Liver (tissue), 9 donors: Measurements from ENCODE around the gene CREG2. TPM values are rescaled to one million over a fixed set of nuclear protein-coding genes. Genes with fewer than 3 reads are reported as not detected.

Experiments
- DNase-seq: peaks from one replicate; pipeline ENCODE4 v3.0.0-alpha.2; 2017; ENCODE audit warnings: low spot score
- H3K27ac ChIP-seq, 2 donors: one replicate each; pipeline ENCODE4 v1.7.0; 2013; ENCODE audit warnings: inconsistent platforms in 2 of 2, low read length in 2 of 2, control low read depth in 1 of 2, low read depth in 1 of 2, mild to moderate bottlenecking in 1 of 2
- H3K27me3 ChIP-seq, 4 donors: one replicate each; pipeline versions ENCODE4 v1.6.1 to v1.7.0; 2013; ENCODE audit warnings: low read length in 3 of 4, inconsistent platforms in 1 of 4, mild to moderate bottlenecking in 1 of 4, moderate library complexity in 1 of 4; ENCODE audit not compliant: control insufficient read depth in 4 of 4, insufficient read depth in 4 of 4
- H3K36me3 ChIP-seq, 4 donors: one replicate each; pipeline versions ENCODE4 v1.6.1 to v1.7.0; 2013; ENCODE audit warnings: low read length in 3 of 4, mild to moderate bottlenecking in 3 of 4, low read depth in 1 of 4, moderate library complexity in 1 of 4; ENCODE audit not compliant: control insufficient read depth in 4 of 4, insufficient read depth in 3 of 4
- H3K4me1 ChIP-seq, 4 donors: one replicate each; pipeline versions ENCODE4 v1.6.1 to v1.7.0; 2013; ENCODE audit warnings: low read length in 3 of 4, mild to moderate bottlenecking in 3 of 4, moderate library complexity in 1 of 4; ENCODE audit not compliant: control insufficient read depth in 4 of 4, insufficient read depth in 4 of 4
- H3K4me3 ChIP-seq, 3 donors: one replicate each; pipeline versions ENCODE4 v1.6.1 to v1.7.0; 2013; ENCODE audit warnings: low read length in 3 of 3, control low read depth in 1 of 3, low read depth in 1 of 3, mild to moderate bottlenecking in 1 of 3
- H3K9ac ChIP-seq, 2 donors: one replicate each; pipeline ENCODE4 v1.7.0; 2013; ENCODE audit warnings: low read length in 2 of 2, mild to moderate bottlenecking in 2 of 2, moderate library complexity in 2 of 2, control low read depth in 1 of 2, low read depth in 1 of 2
- H3K9me3 ChIP-seq, 4 donors: one replicate each; pipeline versions ENCODE4 v1.6.1 to v1.7.0; 2013; ENCODE audit warnings: low read length in 3 of 4; ENCODE audit not compliant: control insufficient read depth in 4 of 4
- CTCF ChIP-seq: fragments of 150-350 bp; IDR thresholded peaks from 2 replicates; pipeline ENCODE4 v1.5.1; 2017; ENCODE audit warnings: improper control_type of control experiment, low read depth, low read length; ENCODE audit not compliant: missing input control
- EGR1 ChIP-seq, 2 donors: IDR thresholded peaks; 2 replicates each; pipeline ENCODE4 v1.6.1; 2016 to 2018; ENCODE audit warnings: antibody characterized with exemption in 2 of 2, low read depth in 2 of 2
- FOXA1 ChIP-seq: IDR thresholded peaks from 2 replicates; pipeline ENCODE4 v1.6.1; 2016; ENCODE audit warnings: antibody characterized with exemption
- FOXA2 ChIP-seq: IDR thresholded peaks from 2 replicates; pipeline ENCODE4 v1.6.1; 2016; ENCODE audit warnings: antibody characterized with exemption
- GABPA ChIP-seq, 2 donors: IDR thresholded peaks in 1 of 2; conservative IDR thresholded peaks in 1 of 2; 2 replicates each; pipeline ENCODE4 v1.6.1; 2016; ENCODE audit warnings: antibody characterized with exemption in 2 of 2, mild to moderate bottlenecking in 1 of 2, moderate library complexity in 1 of 2
- HNF4A ChIP-seq, 2 donors: conservative IDR thresholded peaks; 2 replicates each; pipeline ENCODE4 v1.6.1; 2016; ENCODE audit warnings: antibody characterized with exemption in 2 of 2, mild to moderate bottlenecking in 2 of 2
- JUND ChIP-seq, 2 donors: IDR thresholded peaks; 2 replicates each; pipeline ENCODE4 v1.6.1; 2016; ENCODE audit warnings: antibody characterized with exemption in 2 of 2
- MAX ChIP-seq: IDR thresholded peaks from 2 replicates; pipeline ENCODE4 v1.6.1; 2016; ENCODE audit warnings: antibody characterized with exemption
- NR2F2 ChIP-seq: IDR thresholded peaks from 2 replicates; pipeline ENCODE4 v1.6.1; 2016; ENCODE audit warnings: antibody characterized with exemption
- RAD21 ChIP-seq, 2 donors: IDR thresholded peaks; 2 replicates each; pipeline ENCODE4 v1.6.1; 2016; ENCODE audit warnings: antibody characterized with exemption in 2 of 2, mild to moderate bottlenecking in 2 of 2
- RXRA ChIP-seq, 2 donors: IDR thresholded peaks; 2 replicates each; pipeline ENCODE4 v1.6.1; 2017 to 2018; ENCODE audit warnings: antibody characterized with exemption in 2 of 2, mild to moderate bottlenecking in 1 of 2
- SP1 ChIP-seq: IDR thresholded peaks from 2 replicates; pipeline ENCODE4 v1.6.1; 2018; ENCODE audit warnings: antibody characterized with exemption, mild to moderate bottlenecking
- TAF1 ChIP-seq: conservative IDR thresholded peaks from 2 replicates; pipeline ENCODE4 v1.6.1; 2016; ENCODE audit warnings: antibody characterized with exemption, mild to moderate bottlenecking
- WGBS: extraction: QIAGEN DNeasy Blood & Tissue Kit; methylation state at CpG from one replicate; pipeline ENCODE4 v1.1.7; 2013; 5-methylcytosine and 5-hydroxymethylcytosine counted together
- polyA plus RNA-seq, 2 donors: library from polyadenylated mRNA; stranded (reverse) in 1 of 2; unstranded in 1 of 2; fragments of 200-250 nt in 1 of 2; fragments of >200 nt in 1 of 2; fragmentation: Nextera tagmentation in 1 of 2; extraction: Ambion mirVana in 1 of 2; gene quantifications; one replicate each; pipeline versions ENCODE4 v1.2.1 to v1.2.3, GENCODE V29; 2013 to 2015
- total RNA-seq, 2 donors: library from RNA; depleted of rRNA; stranded (reverse); fragments of >200 nt; gene quantifications; one replicate each; pipeline ENCODE4 v1.2.3, GENCODE V29; 2014
- TF ChIP-seq, protein P1 (sequence below): IDR thresholded peaks from 2 replicates; pipeline ENCODE4 v1.6.1; 2016; ENCODE audit warnings: antibody characterized with exemption, mild to moderate bottlenecking
- TF ChIP-seq, protein P2 (sequence below): IDR thresholded peaks from 2 replicates; pipeline ENCODE4 v1.6.1; 2016; ENCODE audit warnings: antibody characterized with exemption
- TF ChIP-seq, protein P3 (sequence below): IDR thresholded peaks from 2 replicates; pipeline ENCODE4 v1.6.1; 2016; ENCODE audit warnings: antibody characterized with exemption
- donor health status: healthy.
- donor health status: healthy.
- donor health status: healthy.
- donor health status: healthy.
- donor health status: healthy.

CREG2 gene
- total and polyA plus RNA-seq, 4 donors: 0.05 TPM; not detected in 3

GRCh38 chr2:101415220-101415619 is 27.9 kb upstream of the CREG2 start:
- WGBS: 96% methylated on average over 2 of the region's 2 CpGs
- H3K4me1 ChIP-seq: no peaks in the 10 kb centered on the region
- TF ChIP-seq HNF4A (conservative IDR thresholded peaks at IDR 0.05) (no peak), RAD21 (IDR thresholded peaks at IDR 0.05) (no peak)

DNA sequence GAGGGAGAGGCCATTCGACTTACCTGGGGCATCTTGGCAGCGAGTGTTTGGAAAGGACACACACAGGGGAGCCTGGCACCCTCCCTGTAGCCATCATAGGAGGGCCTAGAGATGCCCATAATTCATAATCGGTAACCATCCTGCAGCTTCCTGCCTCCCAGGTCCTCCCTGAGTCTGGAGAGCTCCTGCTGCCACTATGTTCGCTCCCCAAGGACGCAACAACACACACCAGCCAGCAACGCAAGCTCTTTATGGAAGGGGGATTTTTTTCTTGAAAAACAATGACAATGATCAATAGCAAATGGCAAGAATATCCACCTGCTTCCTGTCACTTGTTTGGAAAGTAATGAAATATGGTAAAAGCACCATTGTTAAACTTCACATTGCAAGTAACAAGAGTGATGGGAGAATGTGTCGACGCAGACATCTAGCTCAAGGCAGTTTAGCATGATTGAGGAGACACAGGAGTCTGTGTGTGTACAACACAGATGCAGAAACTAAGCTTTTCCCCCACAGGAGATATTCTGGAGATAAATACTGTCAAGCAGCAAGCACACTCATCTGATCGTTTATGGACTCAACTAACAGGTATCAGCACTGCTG is 24.9 kb upstream of the CREG2 start:
- no peak overlapping the region for H3K9ac ChIP-seq
- no peaks in the 10 kb centered on the region for H3K4me1 ChIP-seq
- no peaks in the 10 kb centered on the region for H3K27me3 ChIP-seq
- no peaks in the 10 kb centered on the region for H3K36me3 ChIP-seq
- WGBS: 91% methylated on average over 9 of the region's 9 CpGs
- no peaks in the 10 kb centered on the region for H3K9me3 ChIP-seq
- TF ChIP-seq MAX (no peak), HNF4A (conservative IDR thresholded peaks at IDR 0.05) (no peak)
- H3K4me3 ChIP-seq: no peak overlapping the region
- no peak for DNase-seq
- H3K27ac ChIP-seq: no peak overlapping the region

More at GRCh38 chr2:101415220-101415619, 27.9 kb upstream of the CREG2 start:
- Histone ChIP-seq H3K4me3 (no peak overlapping the region), H3K9me3 (no peaks in the 10 kb centered on the region), H3K27me3 (no peaks in the 10 kb centered on the region), H3K36me3 (no peaks in the 10 kb centered on the region), H3K27ac (no peak overlapping the region), H3K9ac (no peak overlapping the region)
- no peak for DNase-seq

GRCh38 chr2:101410746-101411145 is 23.4 kb upstream of the CREG2 start:
- no peaks in the 10 kb centered on the region for H3K27me3 ChIP-seq
- H3K36me3 ChIP-seq: no peaks in the 10 kb centered on the region
- no peak overlapping the region for H3K4me3 ChIP-seq
- no peak for DNase-seq
- TF ChIP-seq FOXA1: no peak
- no peak for TF ChIP-seq EGR1 (IDR thresholded peaks at IDR 0.05; ENCODE audit: low read depth in 2 of 2)
- no peak for TF ChIP-seq HNF4A (conservative IDR thresholded peaks at IDR 0.05)
- TF ChIP-seq FOXA2: no peak
- no peak for TF ChIP-seq TAF1
- TF ChIP-seq NR2F2: no peak
- no peak for TF ChIP-seq JUND (IDR thresholded peaks at IDR 0.05)
- no peak for TF ChIP-seq SP1
- TF ChIP-seq, protein P1, sequence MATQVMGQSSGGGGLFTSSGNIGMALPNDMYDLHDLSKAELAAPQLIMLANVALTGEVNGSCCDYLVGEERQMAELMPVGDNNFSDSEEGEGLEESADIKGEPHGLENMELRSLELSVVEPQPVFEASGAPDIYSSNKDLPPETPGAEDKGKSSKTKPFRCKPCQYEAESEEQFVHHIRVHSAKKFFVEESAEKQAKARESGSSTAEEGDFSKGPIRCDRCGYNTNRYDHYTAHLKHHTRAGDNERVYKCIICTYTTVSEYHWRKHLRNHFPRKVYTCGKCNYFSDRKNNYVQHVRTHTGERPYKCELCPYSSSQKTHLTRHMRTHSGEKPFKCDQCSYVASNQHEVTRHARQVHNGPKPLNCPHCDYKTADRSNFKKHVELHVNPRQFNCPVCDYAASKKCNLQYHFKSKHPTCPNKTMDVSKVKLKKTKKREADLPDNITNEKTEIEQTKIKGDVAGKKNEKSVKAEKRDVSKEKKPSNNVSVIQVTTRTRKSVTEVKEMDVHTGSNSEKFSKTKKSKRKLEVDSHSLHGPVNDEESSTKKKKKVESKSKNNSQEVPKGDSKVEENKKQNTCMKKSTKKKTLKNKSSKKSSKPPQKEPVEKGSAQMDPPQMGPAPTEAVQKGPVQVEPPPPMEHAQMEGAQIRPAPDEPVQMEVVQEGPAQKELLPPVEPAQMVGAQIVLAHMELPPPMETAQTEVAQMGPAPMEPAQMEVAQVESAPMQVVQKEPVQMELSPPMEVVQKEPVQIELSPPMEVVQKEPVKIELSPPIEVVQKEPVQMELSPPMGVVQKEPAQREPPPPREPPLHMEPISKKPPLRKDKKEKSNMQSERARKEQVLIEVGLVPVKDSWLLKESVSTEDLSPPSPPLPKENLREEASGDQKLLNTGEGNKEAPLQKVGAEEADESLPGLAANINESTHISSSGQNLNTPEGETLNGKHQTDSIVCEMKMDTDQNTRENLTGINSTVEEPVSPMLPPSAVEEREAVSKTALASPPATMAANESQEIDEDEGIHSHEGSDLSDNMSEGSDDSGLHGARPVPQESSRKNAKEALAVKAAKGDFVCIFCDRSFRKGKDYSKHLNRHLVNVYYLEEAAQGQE: no peak
- no peak for TF ChIP-seq MAX
- no peak for TF ChIP-seq RXRA (IDR thresholded peaks at IDR 0.05)
- TF ChIP-seq, protein P2, sequence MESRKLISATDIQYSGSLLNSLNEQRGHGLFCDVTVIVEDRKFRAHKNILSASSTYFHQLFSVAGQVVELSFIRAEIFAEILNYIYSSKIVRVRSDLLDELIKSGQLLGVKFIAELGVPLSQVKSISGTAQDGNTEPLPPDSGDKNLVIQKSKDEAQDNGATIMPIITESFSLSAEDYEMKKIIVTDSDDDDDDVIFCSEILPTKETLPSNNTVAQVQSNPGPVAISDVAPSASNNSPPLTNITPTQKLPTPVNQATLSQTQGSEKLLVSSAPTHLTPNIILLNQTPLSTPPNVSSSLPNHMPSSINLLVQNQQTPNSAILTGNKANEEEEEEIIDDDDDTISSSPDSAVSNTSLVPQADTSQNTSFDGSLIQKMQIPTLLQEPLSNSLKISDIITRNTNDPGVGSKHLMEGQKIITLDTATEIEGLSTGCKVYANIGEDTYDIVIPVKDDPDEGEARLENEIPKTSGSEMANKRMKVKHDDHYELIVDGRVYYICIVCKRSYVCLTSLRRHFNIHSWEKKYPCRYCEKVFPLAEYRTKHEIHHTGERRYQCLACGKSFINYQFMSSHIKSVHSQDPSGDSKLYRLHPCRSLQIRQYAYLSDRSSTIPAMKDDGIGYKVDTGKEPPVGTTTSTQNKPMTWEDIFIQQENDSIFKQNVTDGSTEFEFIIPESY: no peak
- TF ChIP-seq, protein P3, sequence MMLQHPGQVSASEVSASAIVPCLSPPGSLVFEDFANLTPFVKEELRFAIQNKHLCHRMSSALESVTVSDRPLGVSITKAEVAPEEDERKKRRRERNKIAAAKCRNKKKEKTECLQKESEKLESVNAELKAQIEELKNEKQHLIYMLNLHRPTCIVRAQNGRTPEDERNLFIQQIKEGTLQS: no peak
- TF ChIP-seq GABPA (IDR thresholded peaks at IDR 0.05 in 1 of 2, conservative IDR thresholded peaks at IDR 0.05 in 1 of 2): no peak
- TF ChIP-seq CTCF: no peak
- no peaks in the 10 kb centered on the region for H3K9me3 ChIP-seq
- H3K9ac ChIP-seq: no peak overlapping the region
- no peaks in the 10 kb centered on the region for H3K4me1 ChIP-seq
- no peak overlapping the region for H3K27ac ChIP-seq
- WGBS: 87% methylated on average over 5 of the region's 5 CpGs
